NCI-H748 (cell line): ENCODE measurements around the gene PLCD4.

Source experiments
- DNase-seq: peaks from one replicate; lab custom pipeline; 2025; ENCODE audit not compliant: unreplicated experiment; lab: John Stamatoyannopoulos, UW

PLCD4 gene

GRCh38 chr2:218607436-218608115 is at the start of gene PLCD4:
Gene PLCD4, plus strand, starts transcription at chr2:218607899. Its CDS starts 7,841 bp downstream, at chr2:218615740.
- peak; percentile 16 for DNase-seq

DNA sequence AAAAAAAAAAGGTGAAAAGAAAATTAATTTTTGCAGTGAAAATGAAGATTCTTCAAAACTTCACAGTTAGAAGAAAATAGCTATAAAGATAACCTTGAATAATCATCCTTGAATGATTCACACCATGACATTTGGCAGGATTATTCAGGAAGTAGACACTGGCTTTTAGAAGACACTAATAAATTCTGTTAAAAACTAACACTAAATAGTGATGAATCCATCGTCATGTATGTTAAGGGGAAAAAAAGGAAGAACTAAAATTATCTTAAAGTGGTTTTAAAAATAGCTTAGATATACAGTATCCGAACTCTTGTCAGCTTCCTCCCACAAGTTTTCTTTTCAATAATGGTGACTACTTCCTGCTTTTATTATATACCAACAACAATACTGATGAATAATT is 49.8 kb upstream of the PLCD4 start:
- no peak for DNase-seq

DNA sequence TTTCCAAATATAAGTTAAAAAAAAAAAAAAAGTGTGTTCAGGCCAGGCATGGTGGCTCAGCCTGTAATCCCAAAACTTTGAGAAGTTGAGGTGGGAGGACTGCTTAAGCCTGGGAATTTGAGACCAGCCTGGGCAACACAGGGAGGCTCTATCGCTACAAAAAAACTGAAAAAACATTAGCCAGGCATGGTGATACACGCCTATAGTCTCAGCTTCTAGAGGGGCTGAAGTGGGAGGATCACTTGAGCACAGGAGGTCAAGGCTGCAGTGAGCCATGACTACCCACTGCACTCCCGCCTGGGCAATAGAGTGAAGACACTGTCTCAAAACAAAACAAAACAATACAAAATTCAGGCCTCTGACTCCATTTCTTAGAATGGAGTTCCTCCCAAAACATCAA is 48.7 kb upstream of the PLCD4 start:
- no peak for DNase-seq

- DNase-seq = no peak
Observed at GRCh38 chr2:218564056-218564455, 43.6 kb upstream of the PLCD4 start.

GRCh38 chr2:218566296-218566695 is 41.4 kb upstream of the PLCD4 start:
- no peak for DNase-seq

- no peak for DNase-seq
Observed at GRCh38 chr2:218567797-218568189, 39.9 kb upstream of the PLCD4 start.

- peak; percentile 98 for DNase-seq
Observed at GRCh38 chr2:218568190-218569037, 39.3 kb upstream of the PLCD4 start, which contains the start of the genes CNOT9 and USP37. Gene CNOT9, plus strand, starts transcription at chr2:218568839. Its CDS starts 116 bp downstream, at chr2:218568955. Gene USP37, minus strand, starts transcription at chr2:218568351. Its CDS starts 9,698 bp downstream, at chr2:218558653.

DNA sequence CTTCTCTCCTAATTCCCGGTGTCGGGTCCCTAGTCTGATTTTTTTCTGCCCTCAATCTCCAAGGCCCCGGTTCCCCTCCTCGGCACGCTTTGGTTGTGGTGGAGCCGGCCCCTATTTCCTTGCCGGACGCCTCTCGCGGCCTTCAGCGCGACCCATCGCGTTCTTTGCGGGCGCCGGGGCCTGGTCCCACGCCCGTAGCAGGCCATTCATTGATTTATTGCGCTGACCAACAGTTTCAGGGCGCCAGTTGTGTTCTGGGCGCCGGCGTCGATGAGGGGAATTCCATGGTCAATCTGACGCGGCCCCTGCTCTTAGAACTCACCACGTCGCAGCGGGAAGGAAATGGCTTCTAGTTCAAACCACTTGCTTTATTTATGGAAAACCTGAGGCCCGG is 38.7 kb upstream of the PLCD4 start:
- peak; percentile 71 for DNase-seq

DNA sequence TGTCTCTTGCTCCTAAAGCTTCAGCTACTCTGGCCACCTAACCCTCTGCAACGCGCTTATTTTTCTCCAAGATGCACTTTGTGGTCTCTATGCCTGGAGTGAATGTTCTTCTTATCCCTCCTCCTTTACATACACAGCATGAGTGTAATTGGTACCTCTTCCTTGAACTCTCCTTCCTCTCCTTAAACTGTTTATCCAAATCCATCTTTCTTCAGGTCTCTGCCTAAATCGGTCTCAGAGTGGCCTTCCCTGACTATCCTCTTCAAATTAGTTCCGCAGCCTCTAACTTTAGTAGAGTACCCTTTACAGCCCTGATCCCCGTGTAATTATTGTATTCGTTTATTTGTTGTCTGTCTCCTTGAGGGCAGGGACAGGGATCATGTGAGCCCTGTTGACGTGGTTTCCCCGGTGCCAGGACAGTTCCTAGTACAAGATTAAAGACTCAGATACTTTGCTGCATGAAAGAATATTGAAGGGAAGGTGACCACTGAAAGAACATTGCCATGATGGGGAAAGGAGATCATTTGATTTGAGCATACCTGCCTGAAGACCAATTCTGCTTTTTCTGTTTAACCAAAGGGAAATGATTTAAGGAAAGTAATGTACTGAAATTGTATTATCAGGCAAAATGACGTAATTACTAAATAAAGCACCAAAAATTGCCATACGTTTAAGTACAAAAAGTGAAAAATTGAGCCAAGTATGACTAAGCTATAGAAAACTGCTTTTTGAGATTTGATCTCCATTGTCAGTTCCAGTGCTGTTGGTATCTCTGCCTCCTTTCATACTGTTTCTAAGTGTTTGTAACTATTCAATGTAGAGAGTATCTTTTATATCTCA is 37.8 kb upstream of the PLCD4 start:
- DNase-seq = peak; percentile 33

GRCh38 chr2:218570850-218571249 is 36.8 kb upstream of the PLCD4 start:
- peak; percentile 15 for DNase-seq

DNA sequence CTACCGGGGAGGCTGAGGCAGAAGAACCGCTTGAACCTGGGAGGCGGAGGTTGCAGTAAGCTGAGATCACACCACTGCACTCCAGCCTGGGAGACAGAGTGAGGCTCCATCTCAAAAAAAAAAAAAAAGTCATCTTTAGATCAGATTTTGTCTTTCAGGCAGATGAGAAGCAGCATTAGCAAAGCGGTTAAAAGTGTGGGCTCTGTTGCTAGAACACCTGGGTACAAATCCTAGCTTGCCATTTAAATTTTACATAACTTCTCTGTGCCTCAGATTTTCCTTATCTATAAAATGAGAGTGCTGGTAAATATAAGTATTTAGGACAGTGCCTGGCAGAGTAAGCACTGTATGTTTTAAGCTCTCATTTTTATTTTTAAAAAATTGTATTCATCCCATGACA is 30.8 kb upstream of the PLCD4 start:
- DNase-seq = no peak

DNA sequence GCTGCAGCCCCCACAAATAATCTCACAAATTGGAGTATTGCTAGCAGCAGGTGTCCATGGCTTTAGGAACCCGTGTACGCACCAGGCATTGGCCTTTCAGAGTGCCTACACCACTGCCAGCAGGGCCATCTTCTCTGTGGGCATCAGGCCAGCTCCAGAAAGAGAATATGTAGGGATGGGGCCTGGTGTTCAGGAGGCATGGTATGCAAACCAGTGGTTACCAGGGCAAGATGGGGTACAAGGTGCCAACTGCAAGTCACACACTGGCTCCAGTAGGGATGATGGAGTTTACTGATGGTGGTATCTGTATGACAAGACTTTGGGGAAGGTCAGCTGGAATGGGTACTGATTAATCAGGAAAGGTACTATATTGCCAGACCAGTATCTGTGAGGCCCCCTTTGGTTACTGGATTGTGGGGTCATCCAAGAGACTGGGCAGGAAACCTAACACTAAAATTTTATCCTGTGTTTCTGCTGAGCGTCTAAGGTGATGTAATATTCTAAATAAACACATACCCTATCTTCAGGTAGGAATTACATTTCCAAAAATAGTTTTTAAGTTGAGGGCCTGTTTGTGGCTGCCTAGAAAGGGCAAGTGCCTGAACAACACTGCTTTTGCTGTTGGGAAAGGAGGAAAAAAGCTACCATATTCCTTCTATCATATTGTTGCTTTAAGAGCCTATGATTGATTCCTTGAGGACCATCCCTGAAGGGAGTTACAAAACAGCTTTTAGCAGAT is 30.0 kb upstream of the PLCD4 start:
- no peak for DNase-seq

GRCh38 chr2:218578272-218578877 is 29.3 kb upstream of the PLCD4 start:
- no peak for DNase-seq

DNA sequence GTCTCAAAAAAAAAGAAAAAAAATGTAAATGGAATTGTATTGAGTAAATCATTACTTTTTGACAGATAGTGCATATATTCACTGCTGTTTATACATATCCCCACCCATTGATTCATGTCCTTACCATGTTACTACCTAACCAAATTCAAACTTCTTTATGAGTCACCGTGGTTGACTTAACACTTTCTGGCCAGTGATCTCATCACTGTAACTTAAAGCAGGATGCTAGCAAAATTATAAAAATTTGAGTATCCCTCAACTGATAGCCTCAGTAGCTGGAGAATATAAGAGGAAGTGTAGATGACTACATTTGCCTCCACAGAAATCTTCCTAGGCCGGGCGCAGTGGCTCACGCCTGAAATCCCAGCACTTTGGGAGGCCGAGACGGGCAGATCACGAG is 25.6 kb upstream of the PLCD4 start:
- DNase-seq = no peak

DNA sequence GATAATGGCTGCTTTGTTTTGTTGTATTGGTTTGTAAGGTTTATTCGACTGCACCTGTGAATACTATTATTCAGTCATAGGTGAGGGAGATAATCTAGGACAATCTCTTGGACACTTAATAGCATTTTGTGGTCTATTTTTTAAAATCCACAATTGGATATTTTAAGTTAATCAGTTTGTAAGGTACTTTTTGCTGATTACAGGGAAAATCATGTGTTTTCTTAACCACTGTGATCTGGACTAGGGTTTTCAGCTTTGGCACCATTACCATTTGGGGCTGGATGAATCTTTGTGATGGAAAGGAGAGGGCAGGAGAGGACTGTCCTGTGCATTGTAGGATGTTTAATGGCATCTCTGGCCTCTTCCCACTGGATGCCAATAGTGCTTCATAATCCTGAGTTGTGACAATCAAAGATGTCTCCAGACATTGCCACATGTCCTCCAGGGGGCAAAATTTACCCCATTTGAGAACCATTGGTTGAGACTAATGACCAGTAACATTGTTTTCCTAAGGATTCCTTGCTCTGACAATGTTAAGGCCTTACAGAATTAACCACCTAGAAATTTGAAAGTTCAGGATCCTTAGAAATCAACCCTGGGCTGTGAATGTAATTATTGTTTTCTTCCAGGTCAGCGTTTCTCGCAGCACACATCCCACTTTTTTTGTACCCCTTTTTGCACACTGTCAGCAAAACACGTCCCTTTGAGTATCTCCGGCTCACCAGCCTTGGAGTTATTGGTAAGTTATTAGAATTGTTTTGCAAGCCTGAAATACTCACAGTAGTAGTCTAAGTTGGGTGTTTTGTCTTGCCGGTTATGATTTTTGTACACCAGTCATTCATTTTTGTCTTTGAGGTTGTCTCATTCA is 23.5 kb upstream of the PLCD4 start:
- DNase-seq = no peak

GRCh38 chr2:218585541-218585940 is 22.2 kb upstream of the PLCD4 start:
- DNase-seq = no peak

DNA sequence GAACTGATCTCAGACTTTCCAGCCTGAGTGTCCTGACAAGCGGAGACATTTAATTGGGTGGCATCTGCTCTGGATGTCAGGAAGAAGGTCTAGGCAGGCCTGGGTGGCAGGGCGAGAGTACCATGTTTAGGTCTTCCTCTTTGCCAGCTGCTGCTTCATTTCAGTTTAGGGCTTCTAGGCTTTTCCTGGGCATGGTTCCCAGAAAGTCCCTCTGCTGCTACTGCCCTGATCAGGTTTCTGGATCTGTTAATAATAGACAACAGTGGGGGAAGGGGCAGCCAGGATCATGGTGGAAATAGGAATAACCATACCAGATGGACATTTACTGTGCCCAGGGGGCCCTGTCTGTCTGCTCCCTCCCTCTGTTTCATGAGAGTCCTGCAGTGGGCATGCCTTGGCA is 2.3 kb upstream of the PLCD4 start:
- no peak for DNase-seq

GRCh38 chr2:218615868-218616315 is 8.2 kb downstream of the PLCD4 start:
- no peak for DNase-seq
